ENCODE data around the gene EHF.

Gene EHF

GRCh38 chr11:34600339-34601084, 20.4 kb upstream of the EHF start:
- in situ Hi-C loops (cut with HindIII; ENCODE audit: low sequenced_read_pairs), result no loop called here

- in situ Hi-C loops (cut with HindIII; ENCODE audit: low sequenced_read_pairs), result no loop called here
Measured at GRCh38 chr11:34601085-34601444, 19.8 kb upstream of the EHF start.

GRCh38 chr11:34601609-34602008, 19.3 kb upstream of the EHF start:
- in situ Hi-C loops (cut with HindIII; ENCODE audit: low sequenced_read_pairs), result no loop called here

GRCh38 chr11:34602245-34602644, 18.6 kb upstream of the EHF start:
- in situ Hi-C loops (cut with HindIII; ENCODE audit: low sequenced_read_pairs), result no loop called here

GRCh38 chr11:34603129-34604001, 17.5 kb upstream of the EHF start:
- in situ Hi-C loops (cut with HindIII; ENCODE audit: low sequenced_read_pairs), result no loop called here

- in situ Hi-C loops (cut with HindIII; ENCODE audit: low sequenced_read_pairs), result no loop called here
Measured at GRCh38 chr11:34604145-34604544, 16.7 kb upstream of the EHF start.

- in situ Hi-C loops (cut with HindIII; ENCODE audit: low sequenced_read_pairs), result no loop called here
Measured at GRCh38 chr11:34604911-34605310, 16.0 kb upstream of the EHF start.

- in situ Hi-C loops (cut with HindIII; ENCODE audit: low sequenced_read_pairs), result no loop called here
Measured at GRCh38 chr11:34605481-34606325, 15.2 kb upstream of the EHF start.

- in situ Hi-C loops (cut with HindIII; ENCODE audit: low sequenced_read_pairs), result no loop called here
Measured at GRCh38 chr11:34606326-34607120, 14.4 kb upstream of the EHF start.

- in situ Hi-C loops (cut with HindIII; ENCODE audit: low sequenced_read_pairs), result no loop called here
Measured at GRCh38 chr11:34609187-34609751, 11.6 kb upstream of the EHF start.

- in situ Hi-C loops (cut with HindIII; ENCODE audit: low sequenced_read_pairs), result no loop called here
Measured at GRCh38 chr11:34609850-34610249, 11.0 kb upstream of the EHF start.

GRCh38 chr11:34610324-34611041, 10.4 kb upstream of the EHF start:
- in situ Hi-C loops (cut with HindIII; ENCODE audit: low sequenced_read_pairs), result no loop called here

- in situ Hi-C loops (cut with HindIII; ENCODE audit: low sequenced_read_pairs), result no loop called here
Measured at GRCh38 chr11:34613015-34613414, 7.9 kb upstream of the EHF start.

GRCh38 chr11:34613552-34614056, 7.3 kb upstream of the EHF start:
- in situ Hi-C loops (cut with HindIII; ENCODE audit: low sequenced_read_pairs), result no loop called here

GRCh38 chr11:34614344-34615104, 6.4 kb upstream of the EHF start:
- in situ Hi-C loops (cut with HindIII; ENCODE audit: low sequenced_read_pairs), result no loop called here

GRCh38 chr11:34616086-34616485, 4.8 kb upstream of the EHF start:
- in situ Hi-C loops (cut with HindIII; ENCODE audit: low sequenced_read_pairs), result no loop called here

GRCh38 chr11:34616830-34617504, 3.9 kb upstream of the EHF start:
- in situ Hi-C loops (cut with HindIII; ENCODE audit: low sequenced_read_pairs), result no loop called here

GRCh38 chr11:34618406-34618805, 2.5 kb upstream of the EHF start:
- in situ Hi-C loops (cut with HindIII; ENCODE audit: low sequenced_read_pairs), result no loop called here

Data from endothelial cell of hepatic sinusoid (primary cell).